Stomach (tissue), 4 donors: ENCODE data around the gene PPM1F.
"Not testable (repeated sequence)": the region's sequence is repeated elsewhere in the genome, so short reads cannot be mapped to it uniquely, and the experiment has no call there.

ENCODE experiments used
- POLR2AphosphoS5 ChIP-seq, 3 donors: sonication (generic); formaldehyde crosslinking; IDR thresholded peaks; one replicate each; pipeline ENCODE4 v1.6.1; 2016; ENCODE audit warnings: antibody characterized with exemption in 3 of 3
- TF ChIP-seq, protein P1 (sequence below), 7 experiments: fragments of 450-650 bp in 4 of 7; fragments of 200-600 bp in 3 of 7; sonication (generic) in 3 of 7; IDR thresholded peaks; one replicate each; pipeline ENCODE4 v1.5.1; 2016 to 2019; ENCODE audit warnings: antibody characterized with exemption in 7 of 7, control low read depth in 2 of 7, mild to moderate bottlenecking in 1 of 7

DNA sequence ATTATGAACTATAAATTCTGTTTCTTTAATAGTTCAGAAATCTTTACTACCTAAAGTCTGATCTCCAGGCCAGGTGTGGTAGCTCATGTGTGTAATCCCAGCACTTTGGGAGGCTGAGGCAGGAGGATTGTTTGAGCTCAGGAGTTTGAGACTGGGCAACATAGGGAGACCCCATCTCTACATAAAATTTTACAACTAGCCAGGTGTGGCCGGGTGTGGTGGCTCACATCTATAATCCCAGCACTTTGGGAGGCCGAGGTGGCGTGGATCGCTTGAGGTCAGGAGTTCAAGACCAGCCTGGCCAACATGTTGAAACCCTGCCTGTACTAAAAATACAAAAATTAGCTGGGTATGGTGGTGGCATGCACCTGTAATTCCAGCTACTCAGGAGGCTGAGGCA, 79.9 kb downstream of the PPM1F start:
- TF ChIP-seq POLR2AphosphoS5 (IDR thresholded peaks at IDR 0.05): not testable (repeated sequence)
- TF ChIP-seq, protein P1, sequence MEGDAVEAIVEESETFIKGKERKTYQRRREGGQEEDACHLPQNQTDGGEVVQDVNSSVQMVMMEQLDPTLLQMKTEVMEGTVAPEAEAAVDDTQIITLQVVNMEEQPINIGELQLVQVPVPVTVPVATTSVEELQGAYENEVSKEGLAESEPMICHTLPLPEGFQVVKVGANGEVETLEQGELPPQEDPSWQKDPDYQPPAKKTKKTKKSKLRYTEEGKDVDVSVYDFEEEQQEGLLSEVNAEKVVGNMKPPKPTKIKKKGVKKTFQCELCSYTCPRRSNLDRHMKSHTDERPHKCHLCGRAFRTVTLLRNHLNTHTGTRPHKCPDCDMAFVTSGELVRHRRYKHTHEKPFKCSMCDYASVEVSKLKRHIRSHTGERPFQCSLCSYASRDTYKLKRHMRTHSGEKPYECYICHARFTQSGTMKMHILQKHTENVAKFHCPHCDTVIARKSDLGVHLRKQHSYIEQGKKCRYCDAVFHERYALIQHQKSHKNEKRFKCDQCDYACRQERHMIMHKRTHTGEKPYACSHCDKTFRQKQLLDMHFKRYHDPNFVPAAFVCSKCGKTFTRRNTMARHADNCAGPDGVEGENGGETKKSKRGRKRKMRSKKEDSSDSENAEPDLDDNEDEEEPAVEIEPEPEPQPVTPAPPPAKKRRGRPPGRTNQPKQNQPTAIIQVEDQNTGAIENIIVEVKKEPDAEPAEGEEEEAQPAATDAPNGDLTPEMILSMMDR (IDR thresholded peaks at IDR 0.05): not testable (repeated sequence)
